Renal cortex interstitium (tissue), 15 donors: ENCODE data around the gene WDR88. TPM values are rescaled to one million over a fixed set of nuclear protein-coding genes. Genes with fewer than 3 reads are reported as not detected.

Source experiments
- DNase-seq, 11 donors: peaks; one replicate each; pipeline ENCODE4 v3.0.0-alpha.2; 2013; ENCODE audit warnings: low read depth in 9 of 11, low spot score in 4 of 11; ENCODE audit errors: extremely low read depth in 1 of 11
- long read RNA-seq, 16 experiments: transcript quantifications; one replicate each; lab custom pipeline, GENCODE V29; 2026
- polyA plus RNA-seq, 3 donors: library from polyadenylated mRNA; unstranded; fragments of 120-200 nt; gene quantifications; one replicate each; pipeline ENCODE4 v1.2.1, GENCODE V29; 2013; ENCODE audit not compliant: insufficient read length in 3 of 3

The WDR88 gene, protein sequence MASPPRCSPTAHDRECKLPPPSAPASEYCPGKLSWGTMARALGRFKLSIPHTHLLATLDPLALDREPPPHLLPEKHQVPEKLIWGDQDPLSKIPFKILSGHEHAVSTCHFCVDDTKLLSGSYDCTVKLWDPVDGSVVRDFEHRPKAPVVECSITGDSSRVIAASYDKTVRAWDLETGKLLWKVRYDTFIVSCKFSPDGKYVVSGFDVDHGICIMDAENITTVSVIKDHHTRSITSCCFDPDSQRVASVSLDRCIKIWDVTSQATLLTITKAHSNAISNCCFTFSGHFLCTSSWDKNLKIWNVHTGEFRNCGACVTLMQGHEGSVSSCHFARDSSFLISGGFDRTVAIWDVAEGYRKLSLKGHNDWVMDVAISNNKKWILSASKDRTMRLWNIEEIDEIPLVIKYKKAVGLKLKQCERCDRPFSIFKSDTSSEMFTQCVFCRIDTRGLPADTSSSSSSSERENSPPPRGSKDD
- 1 to 10 TPM in 2 of 3 donors, under 1 TPM in 1; 0.86 to 2.4 (median 1.3) TPM for polyA plus RNA-seq
- long read RNA-seq, donor 1 = 0 reads
- long read RNA-seq, donor 2 = 0 reads
- long read RNA-seq, donor 3 = 0 reads
- long read RNA-seq, donor 4 = 0 reads
- long read RNA-seq, donor 5, partial matches to known transcripts = 9 of 9 reads
- long read RNA-seq, donor 5, other reads (novel, unspliced or antisense) = 0 of 9 reads
- long read RNA-seq, donor 6 = 0 reads
- long read RNA-seq, donor 7 = 0 reads
- long read RNA-seq, donor 8 = 0 reads
- long read RNA-seq, donor 9 = 0 reads
- long read RNA-seq, donor 10 = 0 reads
- long read RNA-seq, donor 11 = 0 reads
- long read RNA-seq, donor 12 = 0 reads
- long read RNA-seq, donor 13 = 0 reads
- long read RNA-seq, donor 14 = 0 reads
- long read RNA-seq, donor 15 = 0 reads
- long read RNA-seq, donor 16 = 0 reads

DNA sequence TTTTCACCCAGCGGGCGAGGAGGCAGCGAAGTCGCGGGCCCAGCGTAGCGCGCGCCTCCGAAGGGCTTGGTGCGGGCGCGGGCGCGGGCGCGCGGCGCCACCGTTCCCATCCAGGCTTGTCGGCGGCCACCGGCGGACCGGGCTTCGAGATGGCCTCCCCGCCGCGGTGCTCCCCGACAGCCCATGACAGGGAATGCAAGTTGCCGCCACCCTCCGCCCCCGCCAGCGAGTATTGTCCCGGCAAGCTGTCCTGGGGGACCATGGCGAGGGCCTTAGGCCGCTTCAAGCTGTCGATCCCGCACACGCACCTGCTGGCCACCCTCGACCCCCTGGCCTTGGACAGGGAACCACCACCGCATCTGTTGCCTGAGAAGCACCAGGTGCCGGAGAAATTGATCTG lies at the start of gene WDR88:
WDR88 (plus strand) TSS at position 94 of the 400 bp plus-strand sequence; CDS start at position 150, 56 bp downstream.
- no peak for DNase-seq

DNA sequence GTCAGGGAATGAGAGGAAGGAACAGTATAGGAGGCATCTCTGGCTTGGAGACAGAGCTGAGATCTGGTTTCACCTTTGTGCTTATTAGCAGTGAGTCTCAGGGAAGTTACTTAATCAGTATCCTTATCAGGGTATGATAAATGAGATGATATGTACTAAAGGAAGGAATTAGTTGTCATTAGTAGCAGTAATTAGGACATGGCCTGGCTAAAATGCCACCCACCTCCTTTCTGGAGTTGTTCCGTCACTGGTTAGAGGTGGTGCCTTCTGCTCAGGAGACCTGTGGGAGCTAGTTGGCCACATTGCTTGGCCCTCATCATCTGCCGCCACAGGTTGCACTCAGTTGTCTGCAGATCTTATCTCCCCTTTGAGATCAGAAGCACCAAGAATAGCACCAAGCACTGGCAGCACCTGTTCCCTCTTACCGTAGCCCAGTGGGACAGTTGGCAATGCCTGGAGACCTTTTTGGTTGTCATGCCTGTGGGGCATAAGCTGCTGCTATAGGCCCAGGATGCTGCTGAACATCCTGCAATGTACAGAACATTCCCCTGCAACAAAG lies 46.3 kb upstream of the WDR88 start:
- DNase-seq = no peak

GRCh38 chr19:33086955-33087354 lies 45.0 kb upstream of the WDR88 start:
- no peak for DNase-seq

DNA sequence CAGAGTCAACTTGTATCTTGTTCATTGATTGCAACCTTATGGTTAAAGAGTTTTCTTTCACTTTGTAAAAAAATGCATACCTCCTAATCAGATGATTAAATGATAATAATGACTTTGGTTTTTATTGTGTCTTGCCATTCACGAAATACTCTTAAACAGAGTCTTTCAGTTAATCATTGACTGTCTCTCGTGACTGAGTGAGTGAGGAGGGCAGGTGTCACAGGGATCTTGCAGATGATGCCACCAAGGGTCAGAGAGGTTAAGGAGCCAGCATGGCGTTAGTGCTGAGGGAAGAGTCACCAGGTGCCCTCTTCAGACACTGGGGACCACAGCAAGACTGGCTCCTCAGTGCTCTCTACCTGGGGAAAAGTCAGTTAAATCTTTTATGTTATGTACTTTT lies 42.9 kb upstream of the WDR88 start:
- no peak for DNase-seq

DNA sequence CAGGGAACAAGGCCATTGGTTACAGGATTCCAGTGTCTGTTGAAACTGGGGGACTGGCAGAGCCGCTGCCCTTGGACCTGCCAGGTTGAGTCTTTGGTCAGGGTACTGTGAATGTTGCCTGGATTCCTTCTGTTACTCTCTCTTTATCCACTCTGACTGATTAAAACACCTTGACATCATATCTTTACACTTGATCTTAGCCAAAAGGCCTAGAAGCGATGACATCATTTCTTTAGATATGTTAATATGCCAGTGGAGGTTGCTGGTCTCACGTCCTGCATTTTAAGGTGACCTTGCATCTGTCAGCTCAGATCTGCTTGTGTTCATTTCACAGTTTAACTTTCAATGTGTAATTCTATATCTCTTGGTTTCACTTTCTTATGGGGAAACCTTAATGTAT lies 41.7 kb upstream of the WDR88 start:
- no peak for DNase-seq

DNA sequence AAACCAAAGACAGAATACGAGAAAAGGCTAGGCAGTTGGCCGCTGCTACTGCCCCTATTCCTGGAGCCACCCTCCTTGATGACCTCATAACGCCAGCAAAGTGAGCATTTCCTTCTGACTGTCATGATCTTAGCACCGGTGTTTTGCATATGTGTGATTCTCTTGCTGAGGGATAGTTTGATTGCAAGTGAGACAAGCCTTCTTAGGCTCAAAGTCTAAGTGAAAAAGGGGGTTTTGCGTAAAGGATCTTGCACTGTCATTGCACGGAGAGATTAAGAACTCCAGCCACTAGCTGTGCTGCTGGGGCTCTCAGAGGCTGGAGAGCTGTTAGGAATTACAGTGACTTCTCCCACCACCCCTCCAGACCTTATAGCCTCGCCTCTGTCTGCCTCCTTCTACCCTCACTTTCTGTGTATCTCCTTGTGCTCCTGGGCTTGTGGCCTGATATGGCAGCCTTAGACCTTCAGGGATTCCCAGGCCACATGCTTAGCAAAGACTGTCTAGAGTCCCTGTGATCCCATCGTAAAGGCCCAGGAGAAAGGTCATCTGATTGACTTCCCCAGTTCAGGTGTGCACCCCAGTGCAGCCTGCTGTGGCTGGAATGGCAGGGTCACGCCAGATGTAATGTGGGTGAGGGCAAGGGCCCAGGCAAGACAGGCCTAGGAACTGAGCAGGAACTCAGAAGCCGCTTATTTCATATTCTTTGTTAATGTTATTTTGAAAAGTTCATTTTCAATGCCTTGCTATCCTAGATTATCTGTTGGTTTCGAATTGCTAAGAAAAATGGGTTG lies 38.3 kb upstream of the WDR88 start:
- no peak for DNase-seq

DNA sequence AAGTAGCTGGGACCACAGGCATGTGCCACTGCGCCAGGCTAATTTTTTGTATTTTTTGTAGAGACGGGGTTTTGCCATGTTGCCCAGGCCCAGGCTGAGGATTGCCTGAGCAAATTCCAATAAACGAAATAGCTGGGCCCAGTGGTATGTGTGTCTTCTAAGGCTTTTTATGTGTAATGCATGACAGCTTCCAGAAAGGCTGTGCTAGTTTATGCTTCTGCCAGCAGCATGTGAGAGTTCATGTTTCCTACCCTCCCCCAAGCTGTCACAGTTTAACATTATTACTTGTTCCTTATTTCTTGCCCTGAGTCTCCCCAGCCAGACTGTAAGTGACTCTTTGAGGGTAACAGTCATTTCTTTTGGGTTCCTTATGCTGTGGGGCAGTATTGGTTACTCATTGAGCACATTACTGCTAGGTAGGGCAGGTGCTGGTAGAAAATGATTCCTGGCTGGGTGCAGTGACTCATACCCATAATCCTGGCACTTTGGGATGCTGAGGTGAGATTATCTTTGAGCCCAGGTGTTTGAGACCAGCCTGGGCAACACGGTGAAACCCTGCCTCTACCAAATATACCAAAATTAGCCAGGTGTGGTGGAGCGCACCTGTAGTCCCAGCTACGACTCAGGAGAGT lies 37.4 kb upstream of the WDR88 start:
- peak in 8 of 11 donors; percentile 22 to 74 (median 44) for DNase-seq

GRCh38 chr19:33096005-33096404 lies 35.9 kb upstream of the WDR88 start:
- no peak for DNase-seq

- DNase-seq = no peak
These were observed 33.8 kb upstream of the WDR88 start for GRCh38 chr19:33098055-33098534.

GRCh38 chr19:33100894-33101644 lies 30.8 kb upstream of the WDR88 start:
- no peak for DNase-seq

- DNase-seq = no peak
These were observed 29.0 kb upstream of the WDR88 start for GRCh38 chr19:33102893-33103292.

DNA sequence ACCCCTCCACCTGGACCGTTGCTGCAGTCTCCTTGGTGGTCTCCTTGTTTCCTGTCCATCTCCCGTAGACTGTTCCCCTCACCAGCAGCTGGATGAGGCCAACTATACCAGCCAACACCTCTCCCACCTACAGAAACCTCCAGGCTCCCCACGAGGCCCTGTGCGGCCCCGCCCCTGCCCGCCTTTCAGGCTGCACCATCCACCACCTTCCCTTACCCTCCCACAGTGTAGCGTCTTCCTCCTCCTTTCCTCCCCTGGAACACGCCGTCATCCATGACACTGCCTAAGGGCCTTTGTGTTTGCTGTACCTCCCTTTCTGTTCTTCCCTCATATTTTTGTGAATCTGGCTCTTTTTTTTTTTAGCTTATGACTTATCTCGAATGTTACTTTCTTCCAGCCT lies 23.8 kb upstream of the WDR88 start:
- DNase-seq = no peak

DNA sequence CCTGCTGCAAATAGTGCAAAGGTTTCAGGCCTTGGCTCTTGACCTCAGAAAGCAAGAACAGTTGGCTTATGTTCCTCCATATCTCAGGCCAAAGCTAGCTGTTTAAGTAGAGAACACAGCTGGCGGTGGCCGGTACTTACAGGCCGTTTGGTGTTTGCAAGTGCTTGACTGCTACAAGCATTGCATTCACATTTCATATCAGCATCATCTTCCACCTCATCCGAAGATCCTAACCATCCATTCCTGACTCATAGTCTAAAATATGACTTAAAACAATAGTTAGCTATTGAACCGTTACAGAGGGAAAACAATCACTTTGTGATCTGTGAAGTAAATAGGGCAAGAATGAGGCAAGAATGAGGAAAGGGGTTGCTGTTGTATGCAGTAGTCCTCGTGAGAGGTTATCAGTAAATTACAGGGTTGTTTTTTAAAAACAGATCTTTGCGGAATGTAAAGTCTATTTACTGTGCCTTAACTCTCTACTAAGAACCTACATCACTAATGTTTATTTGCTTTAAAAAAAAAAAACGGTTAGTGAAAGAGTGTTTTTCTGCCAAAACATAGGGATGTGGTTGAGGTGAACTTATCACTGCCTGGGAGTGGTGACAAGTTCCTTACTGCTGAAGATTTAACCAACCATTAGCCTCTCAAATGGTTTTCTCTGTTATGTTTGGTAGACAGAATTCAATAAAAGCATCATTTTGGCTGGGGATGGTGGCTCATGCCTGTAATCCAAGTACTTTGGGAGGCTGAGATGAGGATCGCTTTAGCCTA lies 21.6 kb upstream of the WDR88 start:
- DNase-seq = no peak

DNA sequence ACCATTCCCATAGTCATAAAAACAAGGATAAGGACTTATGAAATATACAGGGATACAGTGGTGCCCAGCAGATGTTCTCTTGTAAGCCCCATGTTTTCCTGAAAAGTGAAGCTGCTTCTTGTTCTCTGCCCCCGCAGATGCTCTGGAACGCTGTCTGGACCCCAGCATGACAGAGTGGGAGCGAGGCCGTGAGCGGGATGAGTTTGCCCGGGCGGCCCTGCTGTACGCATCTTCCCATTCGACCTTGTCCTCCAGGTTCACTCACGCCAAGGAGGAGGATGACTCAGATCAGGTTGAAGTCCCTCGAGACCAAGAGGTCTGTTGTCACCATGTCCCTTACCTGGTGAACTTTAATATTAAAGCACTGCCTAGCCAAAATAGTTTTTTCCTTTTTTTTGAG lies 20.3 kb upstream of the WDR88 start:
- DNase-seq = no peak

DNA sequence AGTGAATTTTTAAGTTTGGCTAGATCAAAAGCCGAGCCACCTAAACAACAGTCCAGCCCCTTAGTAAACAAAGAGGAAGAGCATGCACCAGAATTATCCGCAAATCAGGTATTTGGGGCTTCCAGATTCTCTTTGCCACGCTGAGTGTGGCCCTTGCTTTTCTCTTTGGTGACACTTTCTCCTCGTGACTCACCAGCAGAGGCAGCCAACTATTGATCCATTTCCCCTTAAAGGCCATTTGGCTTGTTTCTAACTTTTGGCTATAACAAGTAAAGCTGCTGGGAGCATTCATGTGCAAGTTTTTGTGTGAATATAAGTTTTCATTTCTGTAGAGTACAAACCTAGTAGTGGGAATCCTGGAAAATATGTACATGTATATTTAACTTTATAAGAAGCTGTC lies 17.6 kb upstream of the WDR88 start:
- no peak for DNase-seq

DNA sequence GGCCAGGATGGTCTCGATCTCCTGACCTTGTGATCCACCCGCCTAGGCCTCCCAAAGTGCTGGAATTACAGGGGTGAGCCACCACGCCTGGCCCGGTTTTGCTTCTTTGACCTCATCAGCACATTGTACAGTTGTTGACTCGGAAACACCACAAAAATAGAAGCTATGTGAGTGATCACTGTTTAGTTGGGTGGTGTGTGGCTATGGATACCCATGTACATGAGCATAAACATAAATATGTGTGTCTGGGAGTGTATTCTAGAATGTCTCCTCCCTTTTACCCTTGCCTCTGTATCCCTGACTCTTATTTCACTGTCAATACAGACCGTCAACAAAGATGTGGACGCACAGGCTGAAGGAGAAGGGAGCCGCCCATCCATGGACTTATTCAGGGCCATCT lies 14.4 kb upstream of the WDR88 start:
- DNase-seq = no peak

DNA sequence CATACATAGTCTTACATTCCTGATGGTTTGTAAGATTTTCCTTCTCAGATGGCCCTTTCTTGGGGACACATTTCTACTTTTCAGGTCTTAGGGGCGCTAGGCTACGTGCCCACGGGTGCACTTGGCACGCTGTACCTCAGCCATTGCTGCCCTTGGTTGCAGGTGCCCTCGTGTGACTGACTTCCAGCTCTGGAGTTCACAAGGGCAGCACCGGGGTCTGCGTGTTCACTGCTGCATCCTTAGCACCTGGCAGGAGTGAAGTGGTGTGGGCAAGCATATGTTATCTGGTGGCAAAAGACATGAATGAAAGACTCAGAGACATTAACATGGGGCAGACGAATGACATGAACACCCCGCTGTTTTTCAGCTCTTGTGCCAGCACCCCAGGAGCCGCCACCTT lies 13.3 kb upstream of the WDR88 start:
- DNase-seq = no peak
